Measurements from ENCODE around the gene OR5K4. TPM values are rescaled to one million over a fixed set of nuclear protein-coding genes. Genes with fewer than 3 reads are reported as not detected.

Gene OR5K4
- total and polyA plus RNA-seq, 9 of the 15 experiments (the other 6 are each of a cell fraction or from before 2014, with no cell fraction given) = not detected

GRCh38 chr3:98367464-98368246 lies 14.0 kb downstream of the OR5K4 start:
- Histone ChIP-seq H3K27ac (ENCODE audit: extremely low read depth, low read depth, low read length) (no peak overlapping the region), H3K9ac (ENCODE audit: insufficient read depth in 1 of 2, low read depth in 2 of 2, low read length in 2 of 2) (no peak overlapping the region), H2AFZ (ENCODE audit: low read depth, low read length) (no peak overlapping the region), H4K20me1 (replicated peaks; ENCODE audit: control insufficient read depth, insufficient read depth, low read length) (no peaks in the 10 kb centered on the region), H3K79me2 (ENCODE audit: control insufficient read depth, insufficient read depth, low read length) (no peaks in the 10 kb centered on the region), H3K4me1 (replicated peaks in 1 of 2; ENCODE audit: control insufficient read depth in 2 of 2, insufficient read depth in 2 of 2, low read length in 2 of 2) (no peaks in the 10 kb centered on the region), H3K9me1 (ENCODE audit: control insufficient read depth, insufficient read depth, low read length) (no peaks in the 10 kb centered on the region), H3K4me3 (no peak overlapping the region), H3K36me3 (ENCODE audit: control insufficient read depth, insufficient read depth, low read length) (no peaks in the 10 kb centered on the region), H3K4me2 (ENCODE audit: insufficient read depth, low read length) (no peak overlapping the region), H3K9me3 (replicated peaks; ENCODE audit: control insufficient read depth, insufficient read depth, low read depth, low read length) (no peaks in the 10 kb centered on the region), H3K27me3 (ENCODE audit: control insufficient read depth in 2 of 2, insufficient read depth in 2 of 2, low read length in 2 of 2) (no peaks in the 10 kb centered on the region)
- TF ChIP-seq ZNF12 (CRISPR knock-in tag; IDR thresholded peaks at IDR 0.05) = no peak
- TF ChIP-seq SIN3A (IDR thresholded peaks at IDR 0.05; ENCODE audit: borderline replicate concordance in 2 of 2, control insufficient read depth in 1 of 2, low read depth in 2 of 2, low read length in 2 of 2) = no peak
- no peak for TF ChIP-seq ERF (CRISPR knock-in tag; IDR thresholded peaks at IDR 0.05)
- TF ChIP-seq NFIX (CRISPR knock-in tag; IDR thresholded peaks at IDR 0.05; ENCODE audit: low read depth) = no peak
- TF ChIP-seq ZBTB1 (CRISPR knock-in tag; IDR thresholded peaks at IDR 0.05; ENCODE audit: borderline replicate concordance, low read depth) = no peak
- TF ChIP-seq SMAD2 (IDR thresholded peaks at IDR 0.05; ENCODE audit: low read depth, low read length) = no peak
- TF ChIP-seq, protein P1, sequence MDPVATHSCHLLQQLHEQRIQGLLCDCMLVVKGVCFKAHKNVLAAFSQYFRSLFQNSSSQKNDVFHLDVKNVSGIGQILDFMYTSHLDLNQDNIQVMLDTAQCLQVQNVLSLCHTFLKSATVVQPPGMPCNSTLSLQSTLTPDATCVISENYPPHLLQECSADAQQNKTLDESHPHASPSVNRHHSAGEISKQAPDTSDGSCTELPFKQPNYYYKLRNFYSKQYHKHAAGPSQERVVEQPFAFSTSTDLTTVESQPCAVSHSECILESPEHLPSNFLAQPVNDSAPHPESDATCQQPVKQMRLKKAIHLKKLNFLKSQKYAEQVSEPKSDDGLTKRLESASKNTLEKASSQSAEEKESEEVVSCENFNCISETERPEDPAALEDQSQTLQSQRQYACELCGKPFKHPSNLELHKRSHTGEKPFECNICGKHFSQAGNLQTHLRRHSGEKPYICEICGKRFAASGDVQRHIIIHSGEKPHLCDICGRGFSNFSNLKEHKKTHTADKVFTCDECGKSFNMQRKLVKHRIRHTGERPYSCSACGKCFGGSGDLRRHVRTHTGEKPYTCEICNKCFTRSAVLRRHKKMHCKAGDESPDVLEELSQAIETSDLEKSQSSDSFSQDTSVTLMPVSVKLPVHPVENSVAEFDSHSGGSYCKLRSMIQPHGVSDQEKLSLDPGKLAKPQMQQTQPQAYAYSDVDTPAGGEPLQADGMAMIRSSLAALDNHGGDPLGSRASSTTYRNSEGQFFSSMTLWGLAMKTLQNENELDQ (CRISPR knock-in tag; IDR thresholded peaks at IDR 0.05; ENCODE audit: borderline replicate concordance) = no peak
- no peak for TF ChIP-seq SP1 (CRISPR knock-in tag; IDR thresholded peaks at IDR 0.05)
- TF ChIP-seq NR0B1 (IDR thresholded peaks at IDR 0.05; ENCODE audit: partially characterized antibody) = no peak
- DNase-seq (ENCODE audit: extremely low read depth in 1 of 4, low spot score in 3 of 4) (no peak), ATAC-seq (no peak), FAIRE-seq (no peak)
- BruUV-seq (replicated peaks) = no TSS peak
- CTCF ChIA-PET (ENCODE audit: low intra/inter-chr PET ratio) = no interaction called here
- intact Hi-C loops (cut with micrococcal nuclease) = no loop called here
- WGBS (ENCODE audit: insufficient coverage, low coverage, missing lambda C conversion rate) = 4% methylated on average over 3 of the region's 4 CpGs
- POLR2A ChIA-PET = no interaction called here
- in situ Hi-C loops (cut with MboI) = no loop called here

Data from K562 (cell line).